CD4-positive, alpha-beta T cell treated with Interleukin-4 for 4 hours (primary cell): ENCODE data around the gene SLX4.
"Not testable (repeated sequence)": the region's sequence is repeated elsewhere in the genome, so short reads cannot be mapped to it uniquely, and the experiment has no call there.

Source experiments
- DNase-seq: peaks from one replicate; pipeline ENCODE4 v3.0.0-alpha.2; 2020

Gene SLX4, protein sequence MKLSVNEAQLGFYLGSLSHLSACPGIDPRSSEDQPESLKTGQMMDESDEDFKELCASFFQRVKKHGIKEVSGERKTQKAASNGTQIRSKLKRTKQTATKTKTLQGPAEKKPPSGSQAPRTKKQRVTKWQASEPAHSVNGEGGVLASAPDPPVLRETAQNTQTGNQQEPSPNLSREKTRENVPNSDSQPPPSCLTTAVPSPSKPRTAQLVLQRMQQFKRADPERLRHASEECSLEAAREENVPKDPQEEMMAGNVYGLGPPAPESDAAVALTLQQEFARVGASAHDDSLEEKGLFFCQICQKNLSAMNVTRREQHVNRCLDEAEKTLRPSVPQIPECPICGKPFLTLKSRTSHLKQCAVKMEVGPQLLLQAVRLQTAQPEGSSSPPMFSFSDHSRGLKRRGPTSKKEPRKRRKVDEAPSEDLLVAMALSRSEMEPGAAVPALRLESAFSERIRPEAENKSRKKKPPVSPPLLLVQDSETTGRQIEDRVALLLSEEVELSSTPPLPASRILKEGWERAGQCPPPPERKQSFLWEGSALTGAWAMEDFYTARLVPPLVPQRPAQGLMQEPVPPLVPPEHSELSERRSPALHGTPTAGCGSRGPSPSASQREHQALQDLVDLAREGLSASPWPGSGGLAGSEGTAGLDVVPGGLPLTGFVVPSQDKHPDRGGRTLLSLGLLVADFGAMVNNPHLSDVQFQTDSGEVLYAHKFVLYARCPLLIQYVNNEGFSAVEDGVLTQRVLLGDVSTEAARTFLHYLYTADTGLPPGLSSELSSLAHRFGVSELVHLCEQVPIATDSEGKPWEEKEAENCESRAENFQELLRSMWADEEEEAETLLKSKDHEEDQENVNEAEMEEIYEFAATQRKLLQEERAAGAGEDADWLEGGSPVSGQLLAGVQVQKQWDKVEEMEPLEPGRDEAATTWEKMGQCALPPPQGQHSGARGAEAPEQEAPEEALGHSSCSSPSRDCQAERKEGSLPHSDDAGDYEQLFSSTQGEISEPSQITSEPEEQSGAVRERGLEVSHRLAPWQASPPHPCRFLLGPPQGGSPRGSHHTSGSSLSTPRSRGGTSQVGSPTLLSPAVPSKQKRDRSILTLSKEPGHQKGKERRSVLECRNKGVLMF (N-terminal part only)

DNA sequence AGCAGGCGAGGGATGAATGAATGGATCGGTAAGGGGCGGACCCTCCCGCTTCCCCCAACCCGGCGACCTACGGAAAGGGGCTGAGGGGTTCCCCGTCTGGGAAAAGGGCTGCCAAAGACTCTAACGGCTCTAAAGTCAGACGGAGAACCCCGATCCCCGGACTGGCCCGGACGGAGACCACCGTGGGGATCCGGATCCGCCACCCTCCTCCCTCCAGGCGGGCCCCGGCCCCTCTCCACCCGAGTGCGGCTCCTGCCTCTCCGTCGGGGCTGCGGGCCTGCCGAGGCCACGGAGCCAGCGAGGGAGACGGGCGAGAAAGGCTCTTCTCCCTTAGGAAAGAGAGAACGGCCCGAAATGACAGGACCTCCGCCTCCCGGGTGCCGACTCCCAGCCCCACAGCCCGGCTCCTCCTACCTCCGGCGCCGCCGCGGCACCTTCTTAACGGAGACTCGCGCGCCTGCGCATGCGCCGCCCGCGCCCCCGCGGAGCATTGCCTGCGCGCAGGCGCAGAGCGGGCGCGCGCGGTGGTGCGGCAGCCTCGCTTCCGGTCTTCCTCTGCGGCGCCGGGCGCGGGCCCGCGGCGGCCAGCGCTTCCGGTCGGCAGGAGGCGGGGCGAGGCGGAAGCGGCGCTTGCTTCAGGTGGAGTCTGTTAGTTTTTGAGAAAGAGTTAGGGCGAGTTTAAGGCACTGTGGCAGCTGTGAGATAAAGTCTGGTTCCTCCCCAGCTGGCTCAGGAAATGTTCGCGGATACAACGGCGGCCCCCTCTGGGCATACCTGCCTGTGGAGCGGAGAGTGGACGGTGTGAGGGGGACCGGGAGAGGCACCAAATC, at the start of gene SLX4:
Gene SLX4 (minus strand): TSS at position 461 of the 830 bp plus-strand sequence. CDS start 2,642 bp downstream, outside the sequence.
- peak; percentile 87 for DNase-seq

DNA sequence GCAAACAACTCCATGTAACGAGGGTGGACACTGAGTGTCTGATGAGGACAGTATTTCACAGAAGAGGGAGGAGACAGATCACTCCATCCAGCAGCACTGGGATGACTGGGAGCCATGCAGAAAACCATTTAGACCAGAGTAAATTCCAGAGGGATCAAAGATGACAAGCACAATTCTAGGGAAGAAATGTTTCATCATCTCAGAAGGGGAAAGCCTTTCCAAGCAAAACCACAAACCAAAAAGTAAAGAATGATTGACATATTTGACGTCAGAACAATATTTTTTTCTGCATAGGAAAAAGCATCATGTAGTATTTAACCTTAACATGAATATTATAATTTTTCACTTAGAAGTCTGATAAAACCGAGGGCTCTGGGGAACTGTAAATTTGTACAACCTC, 47.8 kb upstream of the SLX4 start:
- no peak for DNase-seq

DNA sequence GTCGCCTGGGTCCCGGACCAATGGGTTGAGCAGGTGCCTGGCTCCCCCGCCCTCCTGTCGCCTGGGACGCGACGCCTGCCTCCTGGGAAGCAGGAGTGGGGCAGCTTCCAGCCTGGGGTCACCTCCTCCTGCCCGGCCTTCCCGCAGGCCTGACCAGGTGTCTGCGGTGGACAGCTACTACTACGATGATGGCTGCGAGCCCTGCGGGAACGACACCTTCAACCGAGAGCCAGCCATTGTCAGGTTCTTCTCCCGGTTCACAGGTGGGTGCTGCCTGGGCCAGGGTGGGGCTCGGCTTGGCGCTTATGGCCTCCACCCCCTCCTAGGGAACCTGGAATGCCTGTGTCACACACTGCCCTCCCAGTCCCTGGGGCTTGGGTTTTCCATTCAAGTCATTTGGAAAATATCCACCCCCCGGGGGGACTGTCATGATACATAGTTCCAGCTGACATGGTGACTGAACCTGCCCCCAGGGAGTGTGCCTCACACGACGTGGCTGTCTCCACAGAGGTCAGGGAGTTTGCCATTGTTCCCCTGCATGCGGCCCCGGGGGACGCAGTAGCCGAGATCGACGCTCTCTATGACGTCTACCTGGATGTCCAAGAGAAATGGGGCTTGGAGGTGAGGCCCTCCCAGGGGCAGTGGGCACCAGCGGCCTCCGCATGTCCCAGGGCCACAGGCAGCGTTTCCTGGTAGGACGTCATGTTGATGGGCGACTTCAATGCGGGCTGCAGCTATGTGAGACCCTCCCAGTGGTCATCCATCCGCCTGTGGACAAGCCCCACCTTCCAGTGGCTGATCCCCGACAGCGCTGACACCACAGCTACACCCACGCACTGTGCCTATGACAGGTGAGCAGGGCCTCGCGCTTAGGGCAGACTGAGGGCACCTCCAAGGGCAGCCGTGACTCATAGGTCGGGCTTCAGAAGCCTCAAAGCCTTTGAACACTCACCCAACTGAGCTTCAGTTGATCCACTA, 45.4 kb upstream of the SLX4 start:
- DNase-seq = peak; percentile 15

DNA sequence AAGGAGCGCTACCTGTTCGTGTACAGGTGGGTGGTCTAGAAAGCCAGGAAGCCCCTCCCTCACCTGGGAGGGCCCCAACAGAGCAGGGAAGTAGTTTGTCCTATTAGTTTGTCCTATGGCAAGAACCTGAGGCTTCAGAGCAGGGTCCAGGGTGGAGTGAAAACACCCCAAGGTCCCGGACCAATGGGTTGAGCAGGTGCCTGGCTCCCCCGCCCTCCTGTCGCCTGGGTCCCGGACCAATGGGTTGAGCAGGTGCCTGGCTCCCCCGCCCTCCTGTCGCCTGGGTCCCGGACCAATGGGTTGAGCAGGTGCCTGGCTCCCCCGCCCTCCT, 44.7 kb upstream of the SLX4 start:
- DNase-seq = not testable (repeated sequence)

DNA sequence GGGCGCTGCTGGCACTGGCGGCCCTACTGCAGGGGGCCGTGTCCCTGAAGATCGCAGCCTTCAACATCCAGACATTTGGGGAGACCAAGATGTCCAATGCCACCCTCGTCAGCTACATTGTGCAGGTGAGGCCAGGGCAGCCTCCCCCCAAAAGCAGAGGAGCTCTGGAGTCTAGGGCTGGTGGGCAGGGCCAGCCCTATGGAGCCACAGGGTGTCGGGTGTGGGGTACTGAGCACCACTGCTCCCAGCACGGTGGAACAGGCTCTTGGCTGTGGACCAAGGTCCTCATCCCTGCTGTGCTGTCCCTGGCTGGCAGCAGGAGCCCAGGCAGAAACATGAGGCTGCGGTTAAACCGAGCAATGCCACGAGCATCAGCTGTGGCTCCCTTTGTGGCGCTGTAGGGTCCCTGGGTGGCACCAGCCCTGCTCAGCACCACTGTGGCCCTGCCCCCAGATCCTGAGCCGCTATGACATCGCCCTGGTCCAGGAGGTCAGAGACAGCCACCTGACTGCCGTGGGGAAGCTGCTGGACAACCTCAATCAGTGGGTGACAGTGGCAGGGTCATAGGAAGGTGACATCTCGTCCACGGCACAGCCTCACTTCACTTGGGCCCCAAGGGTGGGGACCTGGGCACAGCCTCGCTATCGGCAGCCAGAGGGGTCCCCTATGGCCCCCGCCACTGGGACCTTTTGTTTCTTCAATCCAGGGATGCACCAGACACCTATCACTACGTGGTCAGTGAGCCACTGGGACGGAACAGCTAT, 44.2 kb upstream of the SLX4 start:
- DNase-seq = no peak

DNA sequence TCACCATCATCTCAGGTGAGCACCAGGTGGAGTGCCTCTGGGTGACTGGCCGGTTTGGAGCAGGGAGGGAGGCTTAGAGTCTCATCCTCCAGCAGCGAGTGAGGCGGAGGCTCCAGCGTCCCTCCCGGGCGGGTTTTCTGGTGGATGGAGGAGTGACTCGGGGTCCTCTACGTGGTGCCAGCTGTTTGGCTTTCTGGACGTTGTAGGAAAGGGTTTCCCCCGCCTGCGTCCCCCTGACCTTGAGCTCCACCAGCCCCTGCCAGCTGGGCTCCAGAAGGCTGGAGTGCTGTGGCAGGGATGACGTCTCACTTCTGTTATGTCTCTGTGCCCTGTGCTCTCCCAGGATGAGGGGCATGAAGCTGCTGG, 43.6 kb upstream of the SLX4 start:
- no peak for DNase-seq

DNA sequence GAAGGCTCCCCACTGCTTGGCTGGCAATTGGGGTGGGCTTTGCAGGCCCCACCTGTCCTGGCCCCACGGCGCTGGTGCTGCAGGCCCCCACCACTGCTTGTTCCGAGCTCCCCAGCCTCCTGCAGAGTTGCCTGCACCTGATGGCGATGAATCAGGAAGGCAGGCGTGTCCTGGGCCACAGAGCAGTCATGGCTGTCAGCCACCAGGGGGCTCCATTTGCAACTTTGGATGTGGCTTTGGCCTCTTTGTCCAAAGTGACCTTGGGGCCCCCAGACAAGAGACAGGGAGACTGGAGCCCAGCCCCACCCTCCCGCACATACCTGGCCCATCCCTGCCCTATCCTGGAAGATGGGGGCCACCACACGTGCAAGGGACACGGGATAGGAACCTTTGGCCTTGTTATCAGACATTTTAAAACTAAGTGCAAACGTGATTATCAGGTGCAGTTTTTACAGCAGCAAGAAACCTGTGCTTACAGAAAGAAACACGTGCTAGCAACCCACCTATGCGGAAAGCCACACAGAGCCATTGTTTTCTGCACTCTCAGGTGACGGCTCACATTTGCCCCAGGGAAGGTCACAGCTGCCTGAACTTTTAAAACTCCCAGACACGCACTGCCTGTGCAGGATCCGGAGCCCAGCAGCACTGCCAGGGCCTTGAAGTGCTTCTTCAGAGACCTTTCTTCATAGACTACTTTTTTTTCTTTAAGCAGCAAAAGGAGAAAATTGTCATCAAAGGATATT, 43.0 kb upstream of the SLX4 start, which contains the start of gene DNASE1:
Gene DNASE1 (plus strand): TSS at position 443 of the 743 bp plus-strand sequence. CDS start 683 bp downstream, outside the sequence.
- DNase-seq = peak; percentile 48

DNA sequence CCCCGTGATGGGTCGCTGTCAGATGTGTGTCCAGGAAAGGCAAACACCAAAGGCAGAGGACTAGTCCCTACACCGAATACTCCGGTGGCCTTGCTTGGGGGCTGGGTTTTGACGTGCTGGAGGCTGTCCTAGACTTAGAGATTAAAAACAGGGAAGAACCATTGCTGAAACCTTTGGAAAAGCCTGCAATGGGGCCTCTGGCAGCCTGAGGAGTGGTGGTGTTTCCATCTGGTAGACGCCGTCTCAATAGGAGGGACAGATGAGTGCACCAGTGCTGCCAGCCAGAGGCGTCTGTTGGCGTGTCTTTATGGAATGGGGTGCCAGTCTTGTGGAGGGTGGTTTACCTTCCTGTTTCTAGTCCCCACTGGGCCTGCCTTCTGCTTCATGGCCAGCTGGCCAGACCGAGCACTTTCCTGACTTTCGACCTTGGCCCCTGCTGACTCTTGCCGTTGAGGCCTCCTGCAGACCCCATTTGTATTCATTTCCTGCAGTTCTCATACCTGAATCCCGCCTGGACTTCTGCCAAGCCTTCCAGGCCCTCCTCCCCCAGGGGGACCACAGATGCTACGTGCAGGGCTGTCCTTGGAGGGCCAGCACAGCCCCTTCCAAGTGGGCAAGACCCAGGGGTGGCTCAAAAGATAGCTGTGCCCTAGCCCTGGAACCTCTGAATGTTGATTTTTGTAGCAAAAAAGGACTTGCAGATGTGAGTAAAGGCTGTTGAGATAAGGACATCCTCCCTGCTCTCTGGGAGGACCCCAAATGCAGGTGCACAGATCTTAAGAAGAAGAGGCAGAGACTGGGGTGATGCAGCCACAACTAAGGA, 41.2 kb upstream of the SLX4 start:
- DNase-seq = no peak

DNA sequence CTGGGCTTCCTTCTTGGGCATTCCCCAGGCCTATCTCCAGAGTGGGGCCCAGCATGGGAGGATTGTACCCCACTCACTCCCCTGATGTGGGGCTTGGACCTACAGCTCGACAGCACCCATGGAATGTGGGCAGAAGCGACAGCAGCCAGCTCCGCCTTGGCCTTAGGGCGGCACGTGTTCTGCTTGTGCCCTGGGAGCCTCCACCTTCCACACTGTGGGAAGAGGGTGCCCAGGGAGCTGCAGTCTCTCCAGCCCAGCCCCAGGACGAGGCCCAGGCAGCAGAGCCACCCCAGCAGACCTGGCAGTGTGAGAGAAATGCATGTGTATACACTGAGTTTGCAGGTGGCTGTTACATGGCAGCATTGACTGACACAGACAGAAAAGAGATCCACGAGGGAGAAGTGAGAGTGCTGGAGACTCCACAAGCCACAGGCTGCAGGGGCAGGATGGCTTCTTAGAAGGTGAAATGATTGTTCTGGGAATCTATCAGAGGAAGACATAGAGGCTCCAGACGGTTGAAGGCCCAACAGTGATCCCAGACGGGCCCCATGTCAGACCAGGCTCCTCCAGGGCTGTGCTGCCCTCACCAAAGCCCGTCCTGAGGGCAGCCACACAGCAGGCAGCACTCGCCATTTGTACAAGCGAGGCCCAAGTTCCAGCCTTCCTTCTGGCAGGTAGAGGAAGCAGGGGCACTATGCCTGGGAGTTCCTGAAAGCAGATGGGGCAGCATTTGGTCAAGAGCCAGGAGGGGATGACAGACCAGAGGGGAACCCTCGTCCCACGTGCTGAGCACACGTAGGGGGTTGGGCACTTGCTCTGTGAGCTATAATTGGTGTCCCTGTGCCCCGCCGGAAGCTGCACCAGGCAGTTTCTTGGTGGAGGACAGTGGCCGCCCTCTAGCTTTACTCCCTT, 40.3 kb upstream of the SLX4 start:
- no peak for DNase-seq

DNA sequence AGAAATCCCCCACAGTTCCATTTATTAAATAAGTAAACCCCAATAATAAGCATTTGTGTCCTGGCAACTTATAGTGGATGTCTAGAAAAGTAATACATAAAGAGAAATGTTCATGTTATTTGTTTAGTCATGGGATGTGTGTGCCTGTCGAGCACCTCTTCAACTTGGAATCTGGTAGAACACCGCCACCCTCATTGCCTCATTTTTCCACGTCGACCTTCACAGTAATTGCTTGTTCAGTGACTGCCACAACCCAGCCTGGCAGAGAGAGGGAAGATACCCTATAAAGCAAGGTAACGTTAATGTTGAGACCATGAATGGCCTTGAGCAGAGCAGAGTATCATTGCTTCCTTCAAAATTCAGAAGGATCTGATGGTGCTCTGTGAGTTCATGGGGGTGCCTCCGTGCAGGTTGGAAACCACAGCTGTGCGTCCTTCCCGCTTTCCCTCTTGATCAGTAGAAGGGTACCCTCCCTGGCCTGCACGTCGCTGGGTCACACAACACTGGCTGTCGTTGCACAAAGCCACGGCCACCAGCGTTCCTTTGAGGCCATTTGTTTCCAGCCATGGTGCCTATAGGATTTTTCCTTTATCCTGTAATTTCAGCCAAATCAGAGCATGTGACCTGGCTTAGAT, 39.3 kb upstream of the SLX4 start:
- no peak for DNase-seq

DNA sequence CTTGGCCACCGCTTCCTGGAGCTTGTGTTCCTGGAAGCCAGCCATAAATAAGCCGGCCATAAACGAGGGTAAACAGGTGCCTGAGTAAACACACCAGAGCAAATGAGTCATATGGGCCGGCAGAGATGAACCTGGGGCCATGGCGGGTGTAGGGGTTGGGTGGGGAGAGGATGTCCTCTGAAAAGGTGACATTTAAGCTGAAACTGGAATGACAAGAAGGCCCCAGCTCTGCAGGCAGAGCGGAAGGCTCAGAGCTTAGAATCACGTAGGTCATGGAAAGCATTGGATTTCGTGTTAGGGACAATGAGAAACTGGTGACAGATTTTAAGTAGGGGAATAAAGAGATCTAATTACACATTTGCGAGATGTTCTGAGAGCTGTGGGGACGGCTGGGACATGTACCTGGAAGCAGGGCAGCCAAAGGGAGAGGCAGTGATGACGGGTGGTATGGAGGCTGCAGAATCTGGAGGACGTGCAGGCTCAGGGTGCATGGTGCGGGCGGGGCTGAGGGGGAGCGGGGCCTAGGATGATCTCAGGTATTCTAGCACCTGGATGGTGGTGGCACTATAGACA, 35.0 kb upstream of the SLX4 start:
- DNase-seq = no peak

DNA sequence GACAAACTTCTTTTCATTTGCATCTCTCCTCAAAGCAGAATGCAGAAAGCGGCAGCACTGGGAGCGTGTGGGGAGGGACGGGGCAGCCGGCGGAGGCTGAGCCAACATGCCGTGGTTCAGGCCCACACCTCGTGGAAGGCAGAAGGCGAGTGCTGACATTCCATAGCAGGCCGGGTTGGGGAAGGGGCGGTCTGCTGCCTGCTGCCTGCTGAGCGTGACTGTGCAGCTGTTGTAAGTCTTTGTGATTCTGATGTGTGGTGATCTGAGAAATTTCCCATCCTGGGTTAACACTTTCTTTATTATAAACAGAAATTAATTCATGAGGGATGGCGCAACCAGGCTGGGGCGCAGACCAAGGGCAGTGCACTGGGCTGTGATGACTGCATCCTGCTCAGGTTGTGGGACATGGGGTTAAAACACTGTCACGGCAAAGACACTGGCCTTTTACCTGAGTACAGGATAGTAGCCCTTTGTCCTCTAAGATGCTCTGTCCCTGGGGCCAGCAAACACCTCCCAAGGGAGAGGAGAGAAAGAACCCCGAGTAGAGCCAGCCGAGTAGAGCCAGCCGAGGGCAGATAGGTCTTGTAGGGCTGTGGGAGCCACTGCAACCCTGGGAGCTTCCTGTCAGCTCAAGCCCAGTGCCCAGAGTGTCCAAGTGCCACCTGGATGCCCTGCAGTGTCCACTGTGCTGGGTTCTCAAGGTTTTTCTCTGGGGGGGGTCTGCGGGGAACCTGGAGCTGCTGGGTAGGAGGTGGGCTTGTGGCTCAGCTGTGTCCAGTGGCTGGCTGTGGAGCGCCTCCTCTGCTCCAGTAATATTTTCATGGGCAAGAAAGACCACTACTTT, 34.3 kb upstream of the SLX4 start:
- DNase-seq = no peak

DNA sequence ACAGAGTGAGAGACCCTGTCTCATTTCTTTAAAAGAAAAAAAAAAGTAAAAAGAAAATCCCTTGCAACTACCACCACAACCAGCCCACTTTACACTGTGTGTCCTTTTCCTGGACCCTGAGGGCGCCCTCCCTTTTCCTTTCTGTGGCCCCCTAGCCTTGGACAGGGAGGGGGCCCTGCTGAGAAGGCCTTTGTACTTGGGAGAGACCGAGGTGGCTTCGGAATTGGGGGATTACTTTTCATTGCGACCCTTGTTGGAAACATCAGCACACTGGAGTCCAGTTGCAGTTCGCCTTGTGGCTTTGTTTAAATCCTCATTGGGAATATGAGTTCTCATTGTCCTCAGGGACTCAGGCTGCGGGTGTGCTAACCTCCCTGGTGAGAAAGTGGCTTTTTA, 33.7 kb upstream of the SLX4 start:
- DNase-seq = no peak

DNA sequence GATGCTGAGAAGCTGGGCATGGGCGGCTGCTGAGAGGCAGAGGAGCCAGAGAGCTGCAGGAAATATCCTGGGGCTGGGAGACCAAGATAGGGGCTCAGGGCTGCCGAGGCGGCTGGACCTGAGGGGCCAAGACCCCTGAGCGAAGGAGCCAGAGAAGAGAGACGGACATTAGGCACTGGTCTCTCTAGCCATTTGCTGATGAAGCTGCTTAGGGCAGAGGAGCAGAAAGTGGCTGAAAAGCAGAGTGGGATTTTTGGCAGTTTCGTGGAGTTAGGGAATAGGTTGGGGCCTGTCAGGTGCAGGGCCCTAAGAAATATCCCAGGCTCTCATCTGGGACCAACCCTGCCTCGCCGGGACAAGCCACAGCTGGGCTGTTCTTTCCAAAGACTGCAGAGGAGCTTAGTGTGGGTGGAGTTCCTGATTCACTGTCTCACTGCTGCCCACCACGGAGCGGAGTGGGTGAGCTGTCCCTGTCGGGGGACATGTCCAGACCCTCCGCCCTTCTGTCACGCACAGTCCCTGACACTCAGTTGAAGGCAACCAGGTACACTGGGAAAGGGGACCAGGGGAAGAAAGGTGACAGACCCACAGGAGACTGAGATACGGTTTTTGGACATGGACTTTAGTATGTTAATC, 31.8 kb upstream of the SLX4 start:
- no peak for DNase-seq

DNA sequence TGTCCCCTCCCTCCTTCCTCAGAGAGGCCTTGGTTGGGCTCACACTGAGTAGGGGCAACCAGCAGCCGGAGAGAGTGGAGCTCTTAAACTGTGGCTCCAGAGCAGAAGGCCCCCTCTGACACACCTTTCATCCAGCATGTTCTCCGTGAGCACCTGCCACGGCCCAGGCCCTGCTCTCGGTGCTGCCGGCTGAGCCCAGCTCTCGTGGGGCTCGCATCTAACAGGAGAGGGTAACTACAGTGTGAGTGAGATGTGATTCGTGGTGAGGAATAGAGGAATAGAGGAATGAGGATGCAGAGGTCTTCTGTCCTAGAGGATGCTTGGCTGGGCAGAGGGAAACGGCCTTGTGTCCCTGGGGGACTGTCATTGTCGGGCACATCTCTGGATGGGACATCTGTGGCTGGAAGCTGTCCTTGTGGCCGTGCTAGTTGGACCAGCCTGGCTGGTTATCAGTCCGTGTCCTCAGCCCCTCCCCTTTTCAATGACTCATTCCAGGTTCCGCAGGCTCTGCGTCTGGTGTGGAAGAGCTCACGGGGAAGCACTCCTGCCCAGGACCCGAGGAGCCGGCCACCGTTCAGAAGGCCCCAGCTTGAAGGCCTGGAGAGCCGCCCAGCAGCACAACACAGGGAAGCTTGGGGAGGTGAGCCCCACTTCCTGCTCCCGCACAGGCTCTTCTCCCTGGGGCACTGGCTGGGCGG, 31.1 kb upstream of the SLX4 start:
- no peak for DNase-seq
